HFFc6 (cell line): ENCODE data around the gene SCN4B. TPM values are rescaled to one million over a fixed set of nuclear protein-coding genes. Genes with fewer than 3 reads are reported as not detected.

Experiments used
- DNase-seq: peaks from one replicate; pipeline ENCODE4 v3.0.0-alpha.2; 2018
- H3K27ac Mint-ChIP-seq: 2 replicates; pipeline ENCODE4 v1.8.0; 2020; ENCODE audit warnings: mild to moderate bottlenecking, mixed read lengths
- H3K27me3 Mint-ChIP-seq: 2 replicates; pipeline ENCODE4 v1.8.0; 2021; ENCODE audit warnings: mild to moderate bottlenecking, moderate library complexity, mixed read lengths; ENCODE audit not compliant: insufficient read depth
- H3K36me3 Mint-ChIP-seq: 2 replicates; pipeline ENCODE4 v1.8.0; 2021; ENCODE audit warnings: low read depth, mixed read lengths
- H3K4me1 Mint-ChIP-seq: 2 replicates; pipeline ENCODE4 v1.8.0; 2020; ENCODE audit warnings: low read depth, mixed read lengths
- H3K4me3 Mint-ChIP-seq: 2 replicates; pipeline ENCODE4 v1.8.0; 2020; ENCODE audit warnings: mild to moderate bottlenecking, moderate library complexity, mixed read lengths
- H3K9me3 Mint-ChIP-seq: 2 replicates; pipeline ENCODE4 v1.8.0; 2020; ENCODE audit warnings: mild to moderate bottlenecking, mixed read lengths
- total RNA-seq, 6 experiments: library from RNA; stranded (reverse); fragmentation: NEBNext Ultra II Directional; extraction: Animal tissue kit (Norgen Biotek cat#: 25700); gene quantifications; 2 replicates in 1 of 6; 3 replicates in 5 of 6; pipeline ENCODE4 v1.2.3, GENCODE V29; 2021
- TF ChIP-seq, protein P1 (sequence below): fragments of 200-600 bp; sonication (generic); IDR thresholded peaks from 2 replicates; pipeline ENCODE4 v1.5.0; 2021; ENCODE audit warnings: antibody characterized with exemption, mild to moderate bottlenecking

The SCN4B gene
- total RNA-seq, 6 experiments from 2014 or later: 0.07 to 0.10 TPM; not detected in 4

DNA sequence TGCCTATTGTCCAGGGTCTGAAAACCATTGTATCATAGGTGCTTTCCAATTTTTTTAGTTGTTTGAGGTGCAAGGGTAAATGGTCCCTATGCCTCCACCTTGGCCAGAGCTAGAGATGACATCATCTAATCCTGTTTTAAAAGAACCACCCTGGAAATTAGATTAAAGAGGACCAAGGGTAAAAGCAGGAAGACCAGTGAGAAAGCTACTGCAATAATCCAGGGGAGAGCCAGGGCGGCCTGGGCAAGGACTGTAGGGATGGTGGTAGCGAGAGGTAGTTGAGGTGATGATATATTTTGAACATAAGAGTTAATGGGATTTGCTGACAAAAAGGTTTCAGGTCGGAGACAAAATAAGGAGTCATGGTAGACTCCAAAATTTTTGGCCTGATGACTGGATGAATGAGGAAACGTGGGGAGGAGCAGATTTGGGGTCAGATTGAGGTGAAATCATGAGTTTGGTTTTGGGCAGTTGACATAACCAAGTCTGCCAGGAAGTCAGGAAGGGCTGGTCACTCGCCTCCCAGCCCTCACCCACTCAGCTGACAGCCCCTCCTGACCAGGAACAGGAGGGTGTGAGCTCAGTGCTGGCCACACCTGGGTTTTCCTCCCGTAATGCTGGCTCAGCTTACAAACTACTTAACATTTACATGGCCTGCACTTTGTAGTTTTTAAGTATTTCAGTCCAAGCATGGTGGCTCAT, 23.0 kb downstream of the SCN4B start:
- H3K27ac Mint-ChIP-seq: no peak overlapping the region
- H3K27me3 Mint-ChIP-seq: peaks cover 37% of the 10 kb centered on the region
- no peaks in the 10 kb centered on the region for H3K36me3 Mint-ChIP-seq
- no peaks in the 10 kb centered on the region for H3K4me1 Mint-ChIP-seq
- TF ChIP-seq, protein P1, sequence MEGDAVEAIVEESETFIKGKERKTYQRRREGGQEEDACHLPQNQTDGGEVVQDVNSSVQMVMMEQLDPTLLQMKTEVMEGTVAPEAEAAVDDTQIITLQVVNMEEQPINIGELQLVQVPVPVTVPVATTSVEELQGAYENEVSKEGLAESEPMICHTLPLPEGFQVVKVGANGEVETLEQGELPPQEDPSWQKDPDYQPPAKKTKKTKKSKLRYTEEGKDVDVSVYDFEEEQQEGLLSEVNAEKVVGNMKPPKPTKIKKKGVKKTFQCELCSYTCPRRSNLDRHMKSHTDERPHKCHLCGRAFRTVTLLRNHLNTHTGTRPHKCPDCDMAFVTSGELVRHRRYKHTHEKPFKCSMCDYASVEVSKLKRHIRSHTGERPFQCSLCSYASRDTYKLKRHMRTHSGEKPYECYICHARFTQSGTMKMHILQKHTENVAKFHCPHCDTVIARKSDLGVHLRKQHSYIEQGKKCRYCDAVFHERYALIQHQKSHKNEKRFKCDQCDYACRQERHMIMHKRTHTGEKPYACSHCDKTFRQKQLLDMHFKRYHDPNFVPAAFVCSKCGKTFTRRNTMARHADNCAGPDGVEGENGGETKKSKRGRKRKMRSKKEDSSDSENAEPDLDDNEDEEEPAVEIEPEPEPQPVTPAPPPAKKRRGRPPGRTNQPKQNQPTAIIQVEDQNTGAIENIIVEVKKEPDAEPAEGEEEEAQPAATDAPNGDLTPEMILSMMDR: no peak
- no peak for DNase-seq
- H3K4me3 Mint-ChIP-seq: no peak overlapping the region
- H3K9me3 Mint-ChIP-seq: no peaks in the 10 kb centered on the region

DNA sequence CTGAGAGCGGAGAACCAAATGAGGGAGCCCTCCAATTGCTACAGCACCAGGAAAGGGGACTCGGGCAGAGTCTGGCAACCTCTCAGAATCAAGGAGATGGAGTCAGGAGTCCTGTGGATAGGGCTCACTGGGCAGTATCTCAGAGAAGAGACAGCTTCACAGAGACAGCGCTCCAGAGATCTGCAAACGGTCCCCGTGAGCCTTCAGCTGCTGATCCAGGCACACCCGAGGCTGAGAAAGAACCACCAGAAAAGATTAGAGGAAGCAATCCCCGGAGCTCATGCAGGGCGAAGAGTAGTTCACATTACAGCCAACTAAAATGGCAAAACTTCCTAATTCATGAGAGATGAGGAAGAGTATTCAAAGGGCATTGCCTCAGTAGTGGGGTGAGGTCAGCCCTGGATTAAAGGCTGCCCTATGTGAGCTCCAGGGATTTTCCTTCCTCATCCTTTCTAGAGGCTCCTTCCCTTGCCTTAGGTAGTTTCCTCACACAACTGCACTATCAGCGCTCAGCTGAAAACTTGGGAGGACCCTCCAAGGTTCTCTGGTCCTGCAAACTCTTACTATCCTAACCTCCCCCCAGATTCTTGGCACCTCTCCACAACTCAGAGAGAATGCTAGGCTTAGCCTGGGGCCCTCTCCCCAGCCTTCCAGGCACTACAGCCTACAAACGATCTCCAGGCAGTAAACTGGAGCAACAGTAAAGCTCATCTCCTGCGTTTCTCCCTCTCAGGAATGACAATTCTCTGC, 23.7 kb downstream of the SCN4B start:
- TF ChIP-seq, protein P1: no peak
- Mint-ChIP-seq H3K9me3 (no peaks in the 10 kb centered on the region), H3K27me3 (peaks cover 31% of the 10 kb centered on the region), H3K27ac (no peak overlapping the region), H3K36me3 (no peaks in the 10 kb centered on the region), H3K4me3 (no peak overlapping the region), H3K4me1 (no peaks in the 10 kb centered on the region)
- DNase-seq: no peak

DNA sequence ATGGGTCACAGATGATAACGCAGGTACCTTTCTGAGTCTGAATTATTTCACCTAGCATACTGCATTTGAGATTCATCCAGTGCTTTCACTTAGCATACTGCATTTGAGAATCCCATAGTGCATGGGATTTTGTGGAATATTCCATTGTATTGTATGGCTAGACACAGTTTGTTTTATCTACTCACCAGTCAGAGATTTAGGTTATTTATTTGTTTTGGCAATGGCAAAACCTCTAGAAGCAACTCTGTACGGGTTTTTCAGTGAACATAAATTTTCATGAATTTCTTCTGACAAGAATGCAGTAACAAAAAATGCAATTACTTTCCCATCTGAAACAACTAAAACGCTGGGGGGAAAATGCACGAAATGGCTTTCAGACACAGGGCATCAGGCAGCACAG, 24.3 kb downstream of the SCN4B start:
- no peak overlapping the region for H3K4me3 Mint-ChIP-seq
- H3K27me3 Mint-ChIP-seq: peaks cover 28% of the 10 kb centered on the region
- no peaks in the 10 kb centered on the region for H3K9me3 Mint-ChIP-seq
- H3K27ac Mint-ChIP-seq: no peak overlapping the region
- no peaks in the 10 kb centered on the region for H3K4me1 Mint-ChIP-seq
- no peaks in the 10 kb centered on the region for H3K36me3 Mint-ChIP-seq
- TF ChIP-seq, protein P1: no peak
- no peak for DNase-seq

DNA sequence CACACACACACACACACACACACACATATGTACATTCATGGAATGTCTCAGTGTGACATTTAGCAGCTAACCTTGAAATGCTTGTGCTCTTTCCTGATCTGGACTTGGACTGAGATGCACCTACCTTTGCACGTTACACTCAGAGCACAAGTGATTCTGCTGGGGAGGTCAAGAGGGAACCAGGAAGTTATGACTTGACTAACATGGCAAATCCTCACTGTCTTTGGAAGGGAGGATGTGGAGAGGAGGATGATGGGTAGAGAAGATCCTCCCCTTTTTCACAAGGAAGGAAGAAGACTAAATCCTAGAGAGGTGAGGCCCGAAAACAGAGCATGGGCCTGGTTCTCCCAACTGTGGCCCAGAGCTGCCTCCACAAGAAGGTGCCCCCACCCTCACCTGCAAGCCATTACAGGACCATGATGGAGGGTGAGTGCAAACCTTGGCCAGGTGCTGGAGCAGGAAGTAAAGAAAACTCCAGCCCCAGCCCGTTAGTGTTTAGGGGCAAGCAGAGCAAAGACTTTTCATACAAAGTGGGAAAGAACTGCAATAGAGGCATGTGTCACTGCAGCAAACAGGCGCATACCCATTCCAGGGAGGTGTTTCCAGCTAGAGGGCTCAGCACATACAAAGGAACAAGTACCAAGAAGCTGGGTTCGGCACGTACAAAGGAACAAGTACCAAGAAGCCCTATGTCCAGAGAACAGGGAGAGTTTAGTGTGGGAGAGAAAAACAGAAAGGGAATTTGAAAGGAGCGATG, 26.4 kb downstream of the SCN4B start:
- TF ChIP-seq, protein P1: no peak
- Mint-ChIP-seq H3K9me3 (no peaks in the 10 kb centered on the region), H3K27me3 (peaks cover 20% of the 10 kb centered on the region; the same call in 1 of the 2 replicates), H3K4me3 (no peak overlapping the region), H3K27ac (no peak overlapping the region), H3K36me3 (no peaks in the 10 kb centered on the region), H3K4me1 (no peaks in the 10 kb centered on the region)
- DNase-seq: no peak

DNA sequence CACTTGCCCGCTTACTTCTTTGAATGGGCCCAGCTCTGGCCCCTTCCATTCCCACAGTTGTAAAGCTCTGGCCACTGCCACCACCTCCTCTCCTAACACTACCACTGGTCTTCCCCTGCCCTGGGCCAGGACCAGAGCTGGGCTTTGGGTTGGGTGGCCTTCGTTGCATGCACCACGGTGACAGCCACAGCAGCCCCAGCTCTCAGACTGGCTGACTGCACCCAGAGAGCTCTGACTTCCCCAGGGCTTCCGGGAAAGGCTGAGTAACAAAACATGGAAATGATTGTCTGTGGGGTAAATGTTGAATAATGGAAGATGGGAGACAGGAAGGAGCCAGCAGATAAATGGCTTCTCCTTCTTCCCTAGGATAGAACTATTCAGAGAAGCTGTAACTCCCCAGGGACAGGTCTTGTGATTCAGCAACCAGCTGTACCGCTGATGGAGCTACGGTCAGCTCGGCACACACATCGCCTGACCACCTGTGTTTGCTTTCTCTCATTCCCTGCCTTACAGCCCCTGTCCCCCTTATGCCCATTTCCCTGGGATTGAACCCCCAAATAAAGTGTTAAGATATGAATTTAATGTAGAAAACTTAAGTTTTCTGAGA, 27.6 kb downstream of the SCN4B start:
- H3K36me3 Mint-ChIP-seq: no peaks in the 10 kb centered on the region
- no peak for DNase-seq
- TF ChIP-seq, protein P1: no peak
- H3K9me3 Mint-ChIP-seq: no peaks in the 10 kb centered on the region
- H3K27ac Mint-ChIP-seq: no peak overlapping the region
- no peak overlapping the region for H3K4me3 Mint-ChIP-seq
- H3K4me1 Mint-ChIP-seq: no peaks in the 10 kb centered on the region
- peaks cover 19% of the 10 kb centered on the region; the same call in 1 of the 2 replicates for H3K27me3 Mint-ChIP-seq
